CD4-positive, alpha-beta T cell treated with Interleukin-15 for 1 hour (primary cell): ENCODE measurements around the gene CACNB1.

Source experiments
- DNase-seq: peaks from one replicate; pipeline ENCODE4 v3.0.0-alpha.2; 2020

Gene CACNB1

GRCh38 chr17:39200070-39200879, 2.8 kb upstream of the CACNB1 start, which contains the start of gene RPL19:
Gene RPL19 (plus strand): TSS chr17:39200283. CDS start chr17:39200345, 62 bp downstream.
- DNase-seq: peak; percentile 79

- DNase-seq: peak; percentile 90
Observed at GRCh38 chr17:39199820-39200069, 2.3 kb upstream of the CACNB1 start.

GRCh38 chr17:39198186-39198566, 707 bp upstream of the CACNB1 start:
- no peak for DNase-seq

GRCh38 chr17:39196808-39197291, 619 bp downstream of the CACNB1 start:
- no peak for DNase-seq

DNA sequence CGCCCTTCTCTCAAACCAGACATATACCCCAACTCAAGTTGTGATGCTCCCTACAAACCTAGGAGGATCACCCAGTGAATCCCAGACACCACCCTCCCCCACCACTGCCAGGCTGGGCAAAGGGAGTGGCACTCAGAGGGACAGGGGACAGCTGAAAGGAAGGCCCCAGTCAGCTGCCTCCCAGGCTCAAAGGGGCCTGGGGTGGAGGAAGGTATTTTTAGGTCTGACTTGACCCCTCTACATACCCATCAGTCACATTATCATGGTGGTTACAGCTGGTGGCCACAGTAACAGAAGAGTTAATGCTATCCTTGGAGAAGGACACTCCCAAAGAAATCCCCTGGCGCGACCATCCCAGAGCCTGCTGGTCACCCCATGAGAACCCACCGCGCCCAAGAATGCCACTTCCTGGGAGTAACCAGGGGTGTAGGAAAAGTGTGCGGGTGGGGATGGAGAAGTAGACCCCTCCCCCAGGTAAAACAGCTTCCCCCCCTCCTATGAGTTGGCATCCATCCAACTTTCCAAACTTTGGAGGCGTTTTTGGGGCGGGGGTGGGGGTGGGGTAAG, 1.1 kb downstream of the CACNB1 start:
- DNase-seq: no peak

DNA sequence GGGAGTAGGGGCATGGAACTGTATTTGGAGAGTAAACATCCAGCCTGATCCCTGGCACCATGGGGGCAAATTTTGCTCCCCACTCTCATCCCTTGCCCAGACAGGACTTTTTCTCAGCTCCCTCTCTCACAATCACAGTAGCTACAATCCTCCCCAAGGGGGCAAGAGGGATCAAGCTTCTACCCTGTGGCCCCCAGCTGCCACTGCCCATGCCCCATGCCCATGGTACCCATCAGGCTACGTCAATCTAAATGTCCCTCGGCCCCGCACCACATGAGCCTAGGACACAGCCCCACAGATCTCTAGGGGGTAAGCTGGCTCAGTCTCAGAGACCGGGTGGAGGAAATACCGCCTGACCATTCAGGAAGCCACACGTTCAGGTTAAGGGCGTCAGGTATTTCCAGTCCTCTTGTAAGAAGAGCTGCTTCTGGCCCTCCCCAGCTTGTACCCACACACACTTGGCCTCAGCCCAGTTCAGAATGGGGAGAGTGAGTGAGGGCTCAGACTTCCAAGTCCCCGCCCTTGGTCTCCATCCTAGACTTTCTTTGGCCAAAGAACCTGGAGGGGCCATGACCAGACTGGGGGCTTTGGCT, 1.8 kb downstream of the CACNB1 start:
- DNase-seq: peak; percentile 29

DNA sequence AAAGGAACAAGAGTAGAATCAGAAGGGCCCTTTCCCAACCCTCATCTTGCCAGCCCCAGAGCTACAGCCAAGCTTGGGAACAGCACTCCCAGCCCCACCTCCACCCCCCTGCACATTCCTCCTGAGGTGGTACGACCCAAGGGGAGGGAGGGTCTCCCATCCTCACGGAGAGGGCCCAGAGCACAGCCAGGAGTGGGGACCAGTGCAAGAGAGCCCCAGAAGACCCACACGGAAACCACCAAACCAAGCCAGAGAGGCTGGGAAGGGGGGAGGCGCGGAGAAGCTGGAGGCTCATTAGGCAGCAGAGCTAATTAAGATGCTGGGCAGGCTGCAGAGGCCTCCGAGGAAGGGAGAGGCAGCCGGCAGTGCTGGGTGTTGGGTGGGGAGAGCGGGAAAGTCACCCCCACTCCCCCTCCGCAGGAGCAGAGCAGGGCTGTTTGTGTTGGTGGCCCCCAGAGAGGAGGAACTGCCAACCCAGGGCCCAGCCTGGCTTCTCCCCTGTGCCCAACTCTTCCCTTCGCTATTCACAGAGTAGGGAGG, 2.4 kb downstream of the CACNB1 start:
- DNase-seq: no peak

GRCh38 chr17:39194089-39194984, 3.1 kb downstream of the CACNB1 start:
- DNase-seq: no peak

DNA sequence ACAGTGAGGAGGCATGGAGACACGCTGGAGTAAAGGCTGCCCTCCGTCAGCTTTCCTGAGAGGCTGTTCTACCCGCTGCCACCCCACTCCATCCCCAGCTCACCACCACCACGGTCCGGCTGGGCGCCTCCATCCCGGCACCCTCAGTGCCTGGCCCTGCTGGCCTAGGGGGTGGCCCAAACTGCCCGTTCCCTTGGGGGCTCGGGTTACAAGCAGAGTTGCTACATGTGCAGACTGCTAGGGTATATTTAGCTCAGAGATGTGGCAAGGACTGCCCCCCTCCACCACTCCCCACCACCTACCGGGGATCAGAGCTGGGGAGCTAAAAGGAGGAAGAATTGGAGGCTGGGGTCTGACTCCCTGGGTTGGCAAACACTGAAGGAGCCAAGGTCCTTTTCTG, 4.1 kb downstream of the CACNB1 start:
- DNase-seq: no peak

GRCh38 chr17:39192901-39193300, 4.6 kb downstream of the CACNB1 start:
- no peak for DNase-seq

DNA sequence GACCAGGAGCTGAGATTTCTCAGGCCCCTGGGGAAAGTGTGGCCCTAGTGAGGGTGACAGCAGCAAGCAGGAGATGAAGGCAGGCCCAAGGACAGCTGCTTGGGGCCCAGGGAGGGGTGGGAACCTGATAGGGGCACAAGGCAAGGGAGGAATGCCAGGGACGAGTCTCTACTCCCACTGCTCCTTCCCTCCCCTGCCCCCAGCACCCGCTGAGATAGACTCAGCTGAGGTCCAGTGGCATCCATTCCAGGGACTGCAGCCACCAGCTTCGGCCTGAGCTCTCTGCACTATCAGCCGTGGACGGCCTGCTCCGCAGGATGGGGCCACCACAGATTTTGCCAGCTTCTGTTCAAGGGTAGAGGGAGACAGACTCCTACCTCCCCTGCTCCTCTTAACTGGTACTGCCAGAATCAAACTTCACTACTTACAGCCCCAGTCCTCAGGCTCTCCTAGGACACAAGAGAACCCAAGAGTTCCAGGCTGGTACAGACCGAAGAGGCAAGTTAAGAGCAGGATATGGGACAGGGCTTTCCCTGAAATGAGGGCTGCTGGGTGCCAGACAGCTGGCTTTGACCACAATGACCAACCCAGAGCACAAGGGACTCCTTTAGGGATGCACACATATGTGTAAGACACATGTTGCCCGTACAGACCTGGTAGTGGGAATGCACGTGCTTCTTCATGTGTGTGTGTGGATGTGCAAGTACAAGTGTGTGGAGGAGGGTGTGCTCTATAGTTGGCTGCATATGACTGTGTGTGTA, 5.5 kb downstream of the CACNB1 start:
- no peak for DNase-seq

DNA sequence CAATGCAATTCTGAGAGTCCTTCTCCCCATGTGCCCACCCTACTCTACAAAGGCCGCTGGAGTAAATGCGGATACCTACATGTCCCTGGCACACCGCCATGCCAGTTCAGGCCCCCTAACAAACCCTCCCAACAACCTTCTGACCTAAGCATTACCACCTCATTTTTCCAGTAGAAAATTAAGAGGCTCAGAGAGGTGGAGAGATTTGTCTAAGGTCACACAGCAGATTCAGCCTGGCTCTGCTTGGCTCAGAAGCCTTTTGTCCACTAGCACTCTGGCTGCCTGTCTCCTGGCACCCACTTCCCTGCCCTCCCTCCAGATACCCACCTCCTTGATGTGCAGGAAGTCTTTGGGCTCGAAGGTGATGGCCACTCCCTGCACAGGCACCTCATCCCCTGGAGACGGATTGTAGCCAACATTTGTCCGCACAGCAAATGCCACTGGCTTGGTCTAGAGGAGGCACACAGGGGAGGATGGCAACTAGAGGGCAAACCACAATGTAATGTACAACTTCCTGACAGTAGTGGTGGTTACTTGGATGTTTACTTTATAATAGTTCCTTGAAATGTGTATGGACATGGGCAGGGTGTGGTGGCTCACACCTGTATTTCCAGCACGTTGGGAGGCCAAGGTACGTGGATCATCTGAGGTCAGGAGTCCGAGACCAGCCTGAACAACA, 10.2 kb downstream of the CACNB1 start:
- DNase-seq: no peak

DNA sequence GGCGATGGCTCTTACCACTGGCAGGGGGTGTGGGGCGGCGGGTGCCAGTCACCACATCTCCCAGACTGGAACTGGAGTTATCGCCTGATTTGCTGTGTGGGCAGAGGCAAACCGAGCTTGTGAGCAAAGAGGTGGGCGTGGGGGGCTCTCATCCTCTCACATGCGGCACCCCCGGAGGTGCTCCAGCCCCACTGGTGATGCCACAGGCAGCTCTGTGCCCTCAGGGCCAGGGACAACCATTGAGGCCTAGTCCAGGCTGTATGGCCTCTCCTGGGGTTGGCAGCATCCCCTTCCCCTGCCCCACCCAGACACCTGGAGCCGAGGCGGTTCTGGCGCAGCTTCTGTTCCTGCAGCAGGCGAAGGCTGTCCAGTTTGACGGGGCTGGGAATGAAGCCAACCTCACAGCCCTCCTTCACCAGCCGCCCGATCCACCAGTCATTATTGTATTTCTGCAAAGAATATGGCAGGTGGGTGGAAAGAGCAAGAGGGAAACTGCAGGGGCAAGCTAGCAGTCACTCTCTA, 10.9 kb downstream of the CACNB1 start:
- DNase-seq: no peak

DNA sequence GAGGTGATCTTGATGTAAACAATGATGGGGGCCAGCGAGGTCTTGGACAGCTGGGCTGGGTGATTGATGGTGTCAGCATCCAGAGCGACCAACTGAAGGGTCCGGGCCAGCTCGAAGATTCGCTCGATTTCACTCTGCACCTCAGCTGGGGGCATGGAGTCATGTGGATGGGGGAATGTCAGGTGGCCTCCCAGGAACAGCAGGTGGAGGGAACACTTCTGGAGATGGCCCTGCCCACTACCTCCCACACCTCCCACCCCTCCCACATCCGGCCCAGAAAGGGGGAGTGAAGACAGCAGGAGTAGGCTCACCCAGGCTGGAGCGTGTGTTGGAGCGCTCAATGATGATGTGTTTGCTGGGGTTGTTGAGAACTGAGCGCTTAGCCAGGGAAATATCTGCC, 13.7 kb downstream of the CACNB1 start:
- DNase-seq: no peak

DNA sequence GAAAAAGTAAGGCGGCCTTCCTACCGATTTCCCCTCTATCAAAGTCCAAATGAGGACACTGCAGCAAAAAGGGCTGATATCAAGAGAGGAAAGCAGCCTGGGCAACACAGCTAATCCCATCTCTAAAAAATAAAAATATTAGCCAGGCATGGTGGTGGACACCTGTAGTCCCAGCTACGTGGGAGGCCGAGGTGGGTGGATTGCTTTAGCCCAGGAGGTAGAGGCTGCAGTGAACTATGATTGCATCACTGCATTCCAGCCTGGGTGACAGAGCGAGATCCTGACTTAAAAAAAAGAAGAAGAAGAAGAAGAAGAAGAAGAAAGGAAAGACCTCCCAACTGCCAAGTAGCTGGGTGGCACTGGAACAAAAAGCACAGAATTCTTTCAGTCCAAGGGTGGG, 14.4 kb downstream of the CACNB1 start:
- DNase-seq: no peak

- DNase-seq: no peak
Observed at GRCh38 chr17:39181303-39181702, 16.2 kb downstream of the CACNB1 start.

DNA sequence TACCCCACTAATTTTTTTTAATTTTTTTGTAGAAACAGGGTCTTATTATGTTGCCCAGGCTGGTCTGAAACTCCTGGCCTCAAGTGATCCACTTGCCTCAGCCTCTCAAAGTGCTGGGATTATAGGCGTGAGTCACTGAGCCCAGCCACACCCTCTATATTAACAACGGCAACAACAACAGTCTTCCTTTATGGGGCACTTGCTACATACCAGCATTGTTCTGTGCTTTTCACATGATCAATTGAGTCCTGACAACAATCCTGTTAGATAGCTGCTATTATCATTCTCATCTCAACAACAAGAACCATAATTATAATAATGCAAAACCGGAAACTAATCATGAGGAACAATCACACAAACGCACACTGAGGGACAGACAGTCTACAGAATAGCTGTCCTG, 18.9 kb downstream of the CACNB1 start:
- DNase-seq: no peak

DNA sequence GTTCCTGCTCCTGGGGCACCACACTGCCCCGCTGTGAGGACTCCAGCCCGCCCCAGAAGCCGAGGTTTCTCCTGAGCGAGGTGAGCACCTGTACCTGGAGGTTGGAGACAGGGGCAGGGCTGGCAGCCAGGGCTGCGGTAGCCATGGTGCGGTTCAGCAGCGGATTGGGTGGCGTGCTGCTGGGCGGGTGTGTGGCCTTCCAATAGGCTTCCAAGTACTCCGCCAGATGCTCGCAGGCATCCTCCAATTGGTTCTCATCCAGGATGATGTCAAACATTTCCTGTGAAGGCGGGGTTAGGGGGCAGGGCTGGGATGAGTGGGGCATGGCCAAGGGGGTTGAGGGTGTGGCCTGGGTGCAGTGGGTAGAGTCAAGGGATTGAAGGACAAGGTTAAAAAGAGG, 20.2 kb downstream of the CACNB1 start:
- no peak for DNase-seq

DNA sequence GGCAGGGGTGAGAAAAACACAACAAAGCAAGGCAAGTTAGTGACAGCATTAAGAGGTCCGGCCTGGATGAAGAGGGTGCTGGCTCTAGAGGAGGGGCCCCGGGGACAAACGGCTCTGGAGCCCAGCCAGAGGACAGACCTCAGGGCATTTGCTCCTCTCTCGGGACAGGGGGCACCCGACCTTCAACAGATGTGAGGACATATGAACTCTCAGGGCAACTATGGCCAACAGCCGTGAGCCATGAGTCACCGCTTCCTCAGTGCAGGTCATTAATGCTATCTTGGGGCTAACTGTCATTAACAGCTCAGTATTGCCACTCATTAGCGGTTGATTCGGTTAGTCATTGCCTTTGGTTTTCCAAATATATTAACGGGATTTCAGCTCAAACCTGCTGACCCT, 21.8 kb downstream of the CACNB1 start:
- no peak for DNase-seq

DNA sequence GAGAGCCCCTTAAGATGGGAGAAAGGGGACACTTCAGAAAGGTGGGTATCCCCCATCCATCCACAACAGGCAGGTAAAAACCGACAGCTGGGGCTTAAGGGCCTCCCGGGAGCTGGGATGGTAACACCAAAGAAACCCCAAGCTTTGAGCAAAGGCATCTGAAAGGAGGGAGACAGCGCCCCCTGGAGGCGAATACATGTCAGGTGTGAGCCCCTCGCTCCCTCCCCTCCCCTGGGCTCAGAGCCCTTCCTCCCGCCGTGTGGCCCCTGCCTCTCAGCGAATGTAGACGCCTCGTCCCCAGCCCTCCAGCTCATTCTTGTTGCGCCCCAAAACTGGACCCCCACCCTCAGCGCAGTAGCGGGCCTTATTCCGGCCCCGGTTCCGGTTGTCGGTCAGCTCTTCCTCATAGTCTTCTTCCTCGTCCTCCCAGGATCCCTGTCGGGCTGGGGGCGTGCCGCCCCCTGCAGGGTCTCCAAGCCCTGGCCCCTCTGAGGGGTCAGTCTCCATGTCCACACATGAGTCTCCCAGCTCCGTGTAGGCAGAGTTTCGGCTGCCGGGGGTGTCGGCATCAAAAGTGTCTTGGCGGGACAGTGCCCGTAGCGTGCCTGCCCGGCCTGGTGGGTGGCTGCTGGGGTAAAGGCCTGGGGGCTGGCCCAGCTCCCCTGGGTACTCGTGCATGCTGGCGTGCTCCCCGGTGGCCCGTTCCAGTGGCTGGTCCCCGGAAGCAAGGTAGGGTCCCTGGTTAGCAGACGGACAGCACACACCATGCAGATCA, 22.4 kb downstream of the CACNB1 start:
- peak; percentile 75 for DNase-seq
